Hippocampal formation (tissue), 2 donors: ENCODE data around the gene SMIM14.
"Not testable (repeated sequence)": the region's sequence is repeated elsewhere in the genome, so short reads cannot be mapped to it uniquely, and the experiment has no call there.

Source experiments
- DNase-seq, 2 donors: peaks; one replicate each; lab custom pipeline; 2025; lab: John Stamatoyannopoulos, UW

Gene SMIM14

DNA sequence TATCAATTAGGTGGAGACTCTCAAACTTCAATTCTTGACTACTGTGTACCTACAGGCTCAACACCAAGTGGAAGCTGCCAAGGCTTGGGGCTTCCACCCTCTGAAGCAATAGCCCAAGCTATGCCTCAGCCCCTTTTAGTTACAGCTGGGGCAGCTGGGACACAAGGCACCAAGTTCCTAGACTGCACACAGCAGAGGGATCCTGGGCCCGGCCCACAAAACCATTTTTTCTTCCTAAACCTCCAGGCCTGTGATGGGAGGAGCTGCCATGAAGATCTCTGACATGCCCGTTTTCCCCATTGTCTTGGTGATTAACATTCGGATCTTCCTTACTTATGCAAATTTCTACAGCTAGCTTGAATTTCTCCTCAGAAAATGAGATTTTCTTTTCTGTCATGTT, 108.0 kb downstream of the SMIM14 start:
- DNase-seq: no peak

DNA sequence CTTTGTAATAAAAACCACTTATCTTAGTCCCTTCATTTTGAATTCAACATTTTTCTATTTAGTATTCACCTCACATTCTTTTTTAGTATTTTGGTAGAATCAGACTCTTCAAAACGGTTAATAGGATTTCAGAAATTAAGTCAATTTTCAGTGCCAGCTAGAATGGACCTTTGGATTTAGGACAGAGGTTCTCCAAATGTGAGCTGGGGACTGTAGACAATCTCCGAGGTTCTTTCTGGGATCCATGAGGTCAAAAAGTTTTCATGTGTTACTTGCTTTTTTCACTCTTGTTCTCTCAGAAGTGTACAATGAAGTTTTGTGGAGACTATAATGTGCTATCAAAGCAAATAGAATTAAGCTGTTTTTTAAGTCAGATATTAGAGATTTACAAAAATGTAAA, 109.1 kb downstream of the SMIM14 start:
- DNase-seq: no peak

DNA sequence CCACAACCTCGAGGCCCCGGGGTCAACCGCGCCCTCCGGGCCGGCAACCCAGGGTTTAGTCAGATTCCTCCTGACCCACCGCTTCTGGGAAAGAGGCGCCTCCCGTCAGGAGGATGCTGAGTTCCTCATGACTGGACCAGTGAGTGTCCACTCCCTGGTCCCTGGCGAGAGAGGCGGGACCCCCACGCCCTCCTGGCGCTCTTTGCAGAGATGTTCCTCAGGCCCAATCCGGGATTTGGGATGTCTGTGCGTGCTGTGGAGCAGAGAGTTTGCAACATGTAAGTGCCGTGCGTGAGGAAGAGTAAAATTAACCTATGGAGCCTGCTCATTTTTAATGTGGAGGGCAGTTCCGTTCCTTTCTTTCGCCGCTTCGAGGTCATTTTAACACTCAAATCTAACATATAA, 110.6 kb downstream of the SMIM14 start:
- no peak for DNase-seq

DNA sequence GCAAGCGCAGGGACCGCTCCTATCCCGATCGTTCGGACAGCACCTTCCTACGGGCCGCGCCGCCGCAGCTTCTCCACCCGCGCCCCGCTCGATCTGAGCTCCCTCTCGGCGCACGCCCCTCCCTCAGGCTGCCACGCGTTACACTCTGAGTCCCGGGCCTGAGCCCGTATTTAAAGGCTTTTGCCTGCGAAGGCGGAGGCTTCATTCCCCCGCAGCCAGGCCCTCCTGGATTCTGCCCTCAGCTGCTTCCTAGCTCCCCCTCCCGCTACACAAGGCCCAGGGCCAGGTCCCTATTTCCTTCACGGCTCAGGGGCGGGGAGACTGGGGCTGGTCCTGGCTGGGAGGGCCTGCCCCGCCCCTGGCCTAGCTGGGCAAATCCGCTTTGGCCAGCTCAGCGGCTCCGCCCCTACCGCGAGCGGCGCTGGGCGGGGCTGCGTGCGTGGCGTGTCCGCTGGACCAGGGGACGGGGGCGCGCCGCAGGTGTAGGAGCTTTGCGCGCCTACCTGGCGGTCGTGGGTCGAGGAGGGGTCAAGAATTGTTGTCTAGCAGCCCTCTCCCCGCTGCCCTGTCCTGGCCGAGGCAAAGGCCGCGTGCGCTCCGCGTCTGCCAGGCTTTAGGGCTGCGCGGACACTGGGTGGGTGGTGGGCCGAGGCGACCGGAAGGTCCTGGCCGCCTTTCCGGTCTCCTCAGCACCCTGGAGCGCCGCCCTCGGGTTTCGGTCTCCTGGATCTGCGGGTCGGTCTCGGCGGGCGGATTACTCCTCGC, 111.2 kb downstream of the SMIM14 start, which contains the start of gene UGDH:
UGDH (minus strand) TSS at position 144 of the 765 bp plus-strand sequence. CDS start 5,927 bp downstream, outside the sequence.
- DNase-seq: peak; percentile 97 to 99

DNA sequence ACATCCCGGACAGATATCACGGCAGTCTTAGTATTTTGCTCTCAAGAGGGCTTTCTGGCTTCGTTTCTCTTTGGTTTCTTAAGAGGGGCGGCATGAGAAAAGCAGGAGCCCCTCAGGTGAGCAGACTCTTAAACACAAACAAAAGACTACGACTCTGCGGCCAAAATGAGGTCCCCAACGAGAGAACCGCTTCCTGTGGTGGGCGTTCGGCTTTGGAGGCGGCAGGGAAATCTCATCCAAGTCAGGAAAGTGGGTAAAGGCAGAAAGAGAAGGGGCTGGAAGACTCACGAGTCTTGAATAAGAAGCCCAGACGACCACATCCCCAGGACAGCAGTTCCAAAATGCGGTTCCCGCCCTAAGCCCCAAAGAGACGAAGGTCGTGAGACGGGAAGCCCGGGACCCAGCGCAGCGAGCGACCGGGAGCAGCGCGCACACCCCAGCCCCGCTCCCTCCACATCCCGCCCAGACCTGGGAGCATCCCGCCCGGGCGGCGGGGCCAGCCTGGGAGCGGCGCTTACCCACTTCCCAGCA, 111.8 kb downstream of the SMIM14 start:
- no peak for DNase-seq

DNA sequence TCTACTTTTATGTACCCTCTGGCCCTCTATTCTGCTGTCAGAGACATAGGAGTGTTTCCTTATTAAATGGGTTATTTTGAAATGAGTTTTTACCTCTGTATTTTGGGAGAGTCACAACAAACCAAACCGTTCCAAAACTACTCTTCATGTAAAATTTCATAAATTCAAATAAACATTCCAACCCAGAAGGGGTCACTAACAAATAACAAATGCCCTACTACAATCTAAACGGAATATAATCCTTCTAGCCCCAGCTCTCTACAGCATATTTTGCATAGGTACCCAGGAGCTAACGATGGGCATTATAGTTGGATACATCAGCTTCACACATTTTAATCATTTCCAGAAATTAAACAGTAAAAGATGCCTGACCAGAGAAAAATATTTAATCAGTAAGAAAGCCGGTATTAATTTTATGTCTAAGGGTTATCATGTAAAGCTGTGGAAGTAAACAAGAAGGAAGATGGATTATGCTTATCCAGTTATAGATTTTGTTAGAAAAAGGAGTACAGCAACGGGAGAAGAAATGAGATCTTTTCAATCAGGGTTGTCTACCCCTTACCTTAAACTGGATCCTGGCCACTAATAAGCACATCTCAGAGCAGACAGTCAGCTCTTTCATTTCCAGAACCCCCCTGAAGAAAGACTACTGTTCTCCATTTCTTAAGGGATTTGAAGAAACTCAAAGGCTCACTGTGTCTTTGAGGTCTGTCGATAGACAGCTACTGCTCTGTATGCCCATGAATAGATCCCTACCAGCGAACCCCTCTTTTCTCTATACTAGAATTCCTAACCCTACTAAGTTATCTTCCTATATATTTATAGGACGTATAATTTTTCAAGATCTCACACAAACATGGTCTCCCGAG, 112.6 kb downstream of the SMIM14 start:
- DNase-seq: no peak

DNA sequence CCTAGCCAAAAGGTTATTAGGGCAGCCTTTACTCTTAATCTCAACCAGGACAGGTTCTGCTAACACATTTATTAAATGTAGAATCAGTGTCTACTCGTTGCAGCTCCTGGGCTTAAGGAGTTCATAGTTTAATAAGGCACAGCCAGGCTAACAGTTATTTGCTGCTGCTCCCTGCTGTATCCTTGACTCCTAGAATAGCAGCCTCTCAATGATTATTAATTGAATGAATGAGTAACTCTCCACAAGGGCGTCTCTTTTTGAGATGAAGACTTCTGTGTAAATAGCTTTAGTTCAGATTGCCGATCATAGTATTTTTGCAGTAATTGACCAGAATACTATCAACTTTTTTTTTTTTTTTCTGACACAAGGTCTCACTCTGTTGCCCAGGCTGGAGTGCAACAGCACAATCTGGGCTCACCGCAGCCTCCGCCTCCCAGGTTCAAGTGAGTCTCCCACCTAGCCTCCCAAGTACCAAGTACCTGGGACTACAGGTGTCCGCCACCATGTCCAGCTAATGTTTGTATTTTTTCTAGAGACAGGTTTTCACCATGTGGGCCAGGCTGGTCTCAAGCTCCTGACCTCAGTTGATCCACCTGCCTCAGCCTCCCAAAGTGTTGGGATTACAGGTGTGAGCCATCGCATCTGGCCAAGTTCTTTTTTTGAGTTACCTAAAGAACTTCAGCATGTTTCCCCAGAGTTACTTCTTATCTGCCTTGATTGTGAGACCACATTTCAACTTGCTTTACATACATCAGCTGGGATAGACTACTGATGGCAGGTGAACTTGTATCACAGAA, 114.3 kb downstream of the SMIM14 start:
- DNase-seq: no peak

DNA sequence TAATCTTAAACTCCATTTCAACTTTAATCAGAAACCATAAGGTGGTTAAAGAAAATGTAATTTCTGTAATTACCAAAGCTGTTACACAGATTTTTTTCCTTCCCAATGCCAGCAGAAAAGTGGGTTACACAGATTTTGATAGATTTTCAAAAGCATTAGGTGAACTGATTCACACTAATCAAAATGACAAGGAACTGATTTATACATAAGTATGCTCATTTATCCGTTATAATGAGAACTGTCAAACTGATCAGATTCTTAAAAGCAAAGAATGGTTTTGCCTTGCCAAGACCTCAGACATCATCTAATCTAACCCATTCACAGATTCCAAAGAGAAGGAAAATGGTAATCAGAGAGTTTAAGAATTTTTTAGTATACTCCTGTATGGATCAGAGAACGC, 116.6 kb downstream of the SMIM14 start:
- no peak for DNase-seq

DNA sequence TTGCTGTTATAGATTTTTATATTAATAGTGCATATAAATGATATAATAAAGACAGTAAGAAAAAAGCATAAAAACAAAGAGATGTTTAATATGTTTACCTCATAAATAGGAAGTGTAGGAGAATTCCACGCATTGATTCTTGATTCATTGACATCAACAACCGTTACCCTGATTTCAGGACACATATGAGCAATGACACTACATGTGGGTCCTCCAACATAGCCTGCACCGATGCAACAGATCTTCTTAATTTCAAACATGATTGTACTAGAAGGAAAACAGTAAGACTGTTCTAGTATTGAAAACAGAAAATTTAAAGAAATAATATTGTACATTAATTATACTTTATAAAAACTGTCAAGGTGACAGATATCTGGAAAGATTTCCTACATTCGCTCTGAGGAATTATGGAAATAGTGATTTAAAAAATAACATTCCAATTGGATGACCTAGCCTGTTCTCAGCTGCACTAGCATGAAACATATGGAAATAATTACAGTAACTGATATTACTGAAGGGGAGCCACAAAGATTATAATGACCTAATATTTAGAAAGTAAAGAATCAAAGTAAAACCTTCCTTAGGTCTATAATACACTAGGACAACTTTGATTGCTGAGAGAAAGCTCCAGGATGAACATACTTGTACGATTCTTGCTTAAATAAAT, 117.3 kb downstream of the SMIM14 start:
- no peak for DNase-seq

DNA sequence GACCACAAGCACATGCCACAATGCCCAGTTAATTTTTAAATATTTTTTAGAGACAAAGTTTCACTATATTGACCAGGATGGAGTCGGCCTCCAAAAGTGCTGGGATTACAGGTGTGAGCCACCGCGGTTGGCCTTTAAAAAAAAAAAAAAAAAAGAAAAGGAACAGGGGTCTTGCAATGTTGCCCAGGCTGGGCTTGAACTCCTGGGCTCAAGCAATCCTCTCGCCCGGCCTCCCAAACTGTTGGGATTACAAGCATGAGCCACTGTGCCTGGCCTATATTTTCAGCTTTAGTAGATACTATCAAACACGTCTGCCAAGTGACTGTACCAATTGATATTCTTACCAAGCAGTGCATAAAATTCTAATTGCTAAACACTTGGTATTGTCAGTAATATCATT, 120.2 kb downstream of the SMIM14 start:
- DNase-seq: no peak

DNA sequence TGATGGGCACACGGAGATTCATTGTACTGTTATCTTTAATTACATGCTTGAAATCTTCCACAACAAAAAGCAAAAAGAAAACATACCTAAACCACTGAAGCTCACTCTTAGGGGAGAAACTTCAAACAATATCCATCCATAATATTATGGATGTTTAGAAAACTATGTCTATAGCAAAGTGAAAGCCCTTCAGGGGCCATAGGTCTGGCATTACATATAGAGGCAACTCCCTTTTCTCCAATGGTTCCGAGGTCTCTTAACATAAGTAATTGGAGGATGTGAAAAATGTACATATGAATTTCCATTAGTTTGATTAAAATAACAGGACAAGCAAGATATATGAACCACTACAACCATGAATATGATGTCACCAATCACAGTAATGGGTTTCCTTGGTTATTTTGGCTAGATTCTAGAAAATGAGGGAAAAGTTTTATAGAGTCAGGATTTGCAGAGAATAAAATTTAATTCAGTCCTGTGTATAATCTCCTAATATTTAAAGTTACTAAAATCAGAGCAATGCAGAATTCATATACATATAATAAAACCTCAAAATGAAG, 122.2 kb downstream of the SMIM14 start:
- no peak for DNase-seq

DNA sequence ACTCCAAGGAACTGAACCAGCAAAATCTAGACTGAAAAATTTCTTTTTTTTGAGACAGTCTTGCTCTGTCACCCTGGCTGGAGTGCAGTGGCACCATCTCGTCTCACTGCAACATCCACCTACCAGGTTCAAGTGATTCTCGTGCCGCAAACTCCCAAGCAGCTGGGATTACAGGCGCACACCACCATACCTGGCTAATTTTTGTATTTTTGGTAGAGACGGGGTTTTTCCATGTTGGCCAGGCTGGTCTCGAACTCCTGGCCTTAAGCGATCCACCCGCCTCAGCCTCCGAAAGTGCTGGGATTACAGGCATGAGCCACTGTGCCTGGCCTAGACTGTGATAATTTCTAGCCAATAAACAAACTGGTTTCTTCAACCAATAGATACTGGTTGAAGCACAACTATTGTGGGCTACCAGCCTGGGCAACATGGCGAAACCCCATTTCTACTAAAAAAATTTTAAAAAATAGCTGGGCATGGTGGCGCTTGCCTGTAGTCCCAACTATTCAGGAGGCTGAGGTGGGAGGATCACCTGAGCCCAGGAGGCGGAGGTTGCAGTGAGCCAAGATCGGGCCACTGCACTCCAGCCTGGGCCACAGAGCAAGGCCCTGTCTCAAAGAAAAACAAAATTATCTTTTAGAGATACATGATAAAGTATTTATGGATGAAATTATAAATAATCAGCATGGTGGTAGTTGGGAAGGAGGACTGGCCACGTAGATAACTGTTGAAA, 122.8 kb downstream of the SMIM14 start:
- not testable (repeated sequence) for DNase-seq

DNA sequence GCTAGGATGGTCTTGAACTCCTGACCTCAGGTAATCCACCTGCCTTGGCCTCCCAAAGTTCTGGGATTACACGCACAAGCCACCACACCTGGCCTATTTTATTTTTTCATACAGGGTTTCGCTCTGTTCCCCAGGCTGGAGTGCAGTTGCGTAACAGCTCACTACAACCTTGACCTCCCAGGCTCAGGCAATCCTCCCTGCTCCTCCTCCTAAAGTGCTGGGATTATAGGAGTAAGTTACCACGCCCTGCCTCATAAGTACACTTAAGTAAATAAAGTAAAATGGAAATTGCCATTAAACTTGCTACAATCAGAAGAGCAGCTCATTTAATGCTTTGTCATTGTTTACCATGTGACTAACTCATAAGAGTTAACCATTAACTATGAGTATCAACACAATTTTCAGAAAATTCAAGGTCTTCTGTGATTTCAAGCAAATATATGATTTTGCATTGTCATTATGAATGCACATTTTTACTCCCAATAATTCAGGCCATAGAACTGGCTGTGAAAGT, 123.7 kb downstream of the SMIM14 start:
- DNase-seq: no peak

DNA sequence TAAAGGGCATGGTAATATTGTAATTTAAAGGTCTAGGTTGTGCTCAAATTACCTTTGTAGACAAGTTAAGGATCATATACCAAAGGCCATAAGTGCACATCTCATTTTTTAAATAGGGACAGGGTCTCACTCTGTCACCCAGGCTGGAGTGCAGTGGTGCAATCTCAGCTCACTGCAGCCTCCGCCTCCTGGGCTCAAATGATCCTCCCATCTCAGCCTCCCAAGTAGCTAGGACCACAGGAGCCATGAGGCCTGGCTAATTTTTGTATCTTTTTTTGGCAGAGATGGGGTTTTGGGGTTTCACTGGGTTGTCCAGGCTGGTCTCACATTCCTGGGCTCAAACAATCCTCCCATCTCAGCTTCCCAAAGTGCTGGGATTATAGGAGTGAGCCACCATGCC, 124.4 kb downstream of the SMIM14 start:
- DNase-seq: not testable (repeated sequence)

DNA sequence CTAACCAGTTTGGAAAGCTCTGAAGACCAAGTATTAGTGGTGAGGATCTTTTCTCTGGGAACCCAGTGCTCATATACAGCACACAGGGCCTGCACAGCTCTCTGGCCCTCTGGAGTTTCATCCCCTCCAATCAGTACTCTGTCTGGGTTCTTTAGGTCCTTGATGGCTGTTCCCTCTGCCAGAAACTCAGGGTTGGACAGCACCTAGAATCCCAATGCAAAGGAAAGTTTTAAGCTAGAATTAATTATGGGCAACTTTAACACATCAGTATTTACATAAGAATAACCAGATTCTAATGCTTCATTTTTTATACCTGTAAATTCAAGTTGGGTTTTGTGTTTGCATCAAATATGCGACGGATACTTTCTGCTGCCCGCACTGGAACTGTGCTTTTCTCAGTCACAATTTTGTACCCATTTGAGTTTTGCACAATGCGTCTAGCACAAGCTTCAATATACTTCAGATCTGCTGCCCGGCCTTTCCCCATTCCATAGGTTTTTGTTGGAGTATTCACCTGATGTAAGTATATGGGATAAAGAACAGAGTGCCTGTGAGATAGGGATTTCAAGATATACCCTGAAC, 128.2 kb downstream of the SMIM14 start:
- no peak for DNase-seq

DNA sequence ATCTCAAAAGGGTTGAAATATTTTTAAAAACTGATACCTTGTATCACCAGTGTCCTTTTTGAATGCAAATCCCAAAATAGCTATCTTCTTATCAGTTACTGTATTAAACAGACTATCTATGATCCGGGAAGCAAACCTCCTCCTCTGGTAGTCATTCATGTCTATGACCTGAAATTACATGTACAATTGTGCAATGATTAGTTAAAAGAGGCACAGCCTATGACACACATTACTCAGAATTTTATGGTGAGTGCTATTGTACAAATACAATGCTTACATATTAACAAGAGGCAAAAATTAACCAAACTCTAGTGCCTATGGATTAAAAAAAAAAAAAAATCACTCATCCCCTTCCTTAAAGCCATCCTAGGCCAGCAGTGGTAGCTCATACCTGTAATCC, 133.1 kb downstream of the SMIM14 start:
- DNase-seq: no peak

DNA sequence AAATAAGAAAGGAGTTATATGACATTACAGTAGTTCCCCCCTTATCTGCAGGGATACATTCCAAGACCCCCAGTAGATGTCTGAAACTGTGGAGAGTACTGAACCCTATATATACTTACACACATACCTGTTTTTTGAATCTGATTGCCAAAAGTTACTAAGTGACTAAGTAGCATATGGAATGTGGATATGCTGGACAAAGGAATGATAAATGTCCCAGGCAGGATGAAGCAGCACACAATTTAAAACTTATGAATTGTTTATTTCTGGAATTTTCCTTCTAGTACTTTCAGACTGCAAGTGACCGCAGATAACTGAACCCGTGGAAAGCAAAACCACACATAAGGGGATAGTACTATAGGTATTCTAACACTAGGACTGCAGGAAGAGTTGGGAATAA, 134.1 kb downstream of the SMIM14 start:
- no peak for DNase-seq

DNA sequence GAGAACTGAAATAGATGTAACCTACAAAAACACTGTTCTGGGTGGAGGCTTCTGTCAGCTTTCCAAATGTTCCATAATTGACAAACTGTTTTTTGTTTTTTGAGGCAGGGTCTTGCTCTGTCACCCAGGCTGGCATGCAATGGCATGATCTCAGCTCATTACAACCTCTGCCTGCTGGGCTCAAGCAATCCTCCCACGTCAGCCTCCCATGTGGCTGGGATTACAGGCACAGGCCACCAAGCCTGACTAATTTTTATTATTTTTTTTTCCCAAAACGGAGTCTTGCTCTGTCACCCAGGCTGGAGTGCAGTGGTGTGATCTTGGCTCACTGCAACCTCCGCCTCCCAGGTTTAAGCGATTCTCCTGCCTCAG, 136.0 kb downstream of the SMIM14 start:
- not testable (repeated sequence) for DNase-seq

DNA sequence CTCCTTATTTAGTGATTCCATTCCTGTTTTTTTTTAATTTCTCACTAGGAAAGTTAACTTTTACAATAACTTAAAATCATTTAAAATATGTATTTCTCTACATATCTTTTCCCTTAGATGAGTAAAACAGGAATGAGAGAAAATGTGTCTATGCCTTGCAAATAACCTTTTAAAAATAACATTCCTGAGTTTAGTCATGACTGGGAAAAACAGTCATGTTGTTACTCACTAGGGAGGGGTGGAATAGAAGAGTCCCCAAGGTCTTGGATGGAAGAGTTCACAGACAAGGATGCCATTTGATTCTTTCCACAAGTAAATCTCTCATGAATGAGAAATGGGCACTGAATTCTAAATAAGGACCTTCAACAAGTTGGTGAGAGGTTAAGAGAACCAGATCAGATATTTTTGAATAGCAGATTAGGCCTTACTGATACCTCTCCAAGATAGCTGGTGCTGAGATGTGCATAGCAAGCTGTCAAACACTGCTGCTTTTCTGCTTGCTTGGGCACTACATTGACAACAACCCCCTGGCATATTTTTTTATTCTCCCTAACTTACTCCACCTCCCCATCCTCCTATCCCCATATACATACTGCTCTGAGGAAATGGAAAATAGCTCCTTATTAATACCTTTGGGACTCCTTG, 136.5 kb downstream of the SMIM14 start:
- DNase-seq: no peak

DNA sequence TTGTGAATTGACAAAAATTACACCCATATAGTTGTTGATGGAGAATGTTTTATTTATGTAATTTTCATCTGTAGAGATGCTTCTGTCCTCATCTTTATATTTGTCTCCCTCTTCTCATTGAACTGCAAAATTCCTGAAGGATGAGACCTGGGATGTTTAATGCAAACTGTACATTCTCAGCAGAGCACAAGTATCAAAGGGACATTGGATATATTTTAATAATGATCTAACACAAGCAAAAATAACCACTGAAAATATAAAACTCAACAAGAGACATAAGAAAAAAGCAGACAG, 140.0 kb downstream of the SMIM14 start:
- no peak for DNase-seq
